ENCODE data around the gene HDAC4. TPM values are rescaled to one million over a fixed set of nuclear protein-coding genes. Genes with fewer than 3 reads are reported as not detected.

Gene HDAC4
- total and polyA plus RNA-seq, 2 of the 8 experiments (the other 6 are each of a cell fraction or from before 2014, with no cell fraction given), result 15.4 to 31.5 TPM

GRCh38 chr2:239081046-239081445, 319.8 kb downstream of the HDAC4 start (continued):
- TF ChIP-seq CHD7 (IDR thresholded peaks at IDR 0.05; ENCODE audit: insufficient replicate concordance, low read length) (no peak), BACH1 (IDR thresholded peaks at IDR 0.05; ENCODE audit: low read length) (no peak), HDAC6 (IDR thresholded peaks at IDR 0.05; ENCODE audit: low read depth, low read length) (no peak), SIRT6 (IDR thresholded peaks at IDR 0.05; ENCODE audit: low read length) (no peak), NRF1 (IDR thresholded peaks at IDR 0.05; ENCODE audit: low read depth, low read length) (no peak), EZH2 (IDR thresholded peaks at IDR 0.05; ENCODE audit: low read depth, low read length, severe bottlenecking) (no peak)

Measured in H1 (cell line).